KMS-11 (cell line): ENCODE results near the gene KIAA0753.

ENCODE experiments used
- H2AFZ ChIP-seq: fragments of 200-600 bp; sonication (generic); 2 replicates; pipeline ENCODE4 v1.6.1; 2016; ENCODE audit warnings: antibody characterized with exemption, mixed run types, low read depth
- H3K27ac ChIP-seq: fragments of 200-600 bp; sonication (generic); 2 replicates; pipeline ENCODE4 v1.6.1; 2016; ENCODE audit warnings: mild to moderate bottlenecking, mixed run types
- H3K27me3 ChIP-seq: fragments of 200-600 bp; sonication (generic); 2 replicates; pipeline ENCODE4 v1.6.1; 2017; ENCODE audit warnings: mild to moderate bottlenecking, low read depth, mixed run types, moderate library complexity; ENCODE audit not compliant: insufficient read depth
- H3K36me3 ChIP-seq: fragments of 200-600 bp; sonication (generic); 2 replicates; pipeline ENCODE4 v1.6.1; 2017; ENCODE audit warnings: mild to moderate bottlenecking, mixed run types; ENCODE audit not compliant: insufficient read depth
- H3K4me1 ChIP-seq: fragments of 200-600 bp; sonication (generic); 2 replicates; pipeline ENCODE4 v1.6.1; 2016; ENCODE audit warnings: mild to moderate bottlenecking, low read depth, mixed run types; ENCODE audit not compliant: poor library complexity, severe bottlenecking
- H3K4me2 ChIP-seq: fragments of 200-600 bp; sonication (generic); 2 replicates; pipeline ENCODE4 v1.7.0; 2016; ENCODE audit warnings: mild to moderate bottlenecking, mixed run types
- H3K4me3 ChIP-seq: fragments of 200-600 bp; sonication (generic); IDR thresholded peaks from 2 replicates; pipeline ENCODE4 v1.6.1; 2017; ENCODE audit warnings: low read depth, low read length, mixed read lengths; ENCODE audit not compliant: insufficient read depth
- H3K79me2 ChIP-seq: fragments of 200-600 bp; sonication (generic); 2 replicates; pipeline ENCODE4 v1.6.1; 2016; ENCODE audit warnings: low read depth, mixed run types; ENCODE audit not compliant: insufficient read depth
- H3K9ac ChIP-seq: fragments of 200-600 bp; sonication (generic); 2 replicates; pipeline ENCODE4 v1.6.1; 2016; ENCODE audit warnings: mild to moderate bottlenecking, mixed run types
- H4K20me1 ChIP-seq: fragments of 200-600 bp; sonication (generic); 2 replicates; pipeline ENCODE4 v1.6.1; 2016; ENCODE audit warnings: mild to moderate bottlenecking, mixed run types; ENCODE audit not compliant: insufficient read depth
- TF ChIP-seq, protein P1 (sequence below): fragments of 200-600 bp; sonication (generic); conservative IDR thresholded peaks from 2 replicates; pipeline ENCODE4 v1.6.1; 2017; ENCODE audit warnings: low read depth, mild to moderate bottlenecking, antibody characterized with exemption, low read length, moderate library complexity, mixed read lengths

Gene KIAA0753

DNA sequence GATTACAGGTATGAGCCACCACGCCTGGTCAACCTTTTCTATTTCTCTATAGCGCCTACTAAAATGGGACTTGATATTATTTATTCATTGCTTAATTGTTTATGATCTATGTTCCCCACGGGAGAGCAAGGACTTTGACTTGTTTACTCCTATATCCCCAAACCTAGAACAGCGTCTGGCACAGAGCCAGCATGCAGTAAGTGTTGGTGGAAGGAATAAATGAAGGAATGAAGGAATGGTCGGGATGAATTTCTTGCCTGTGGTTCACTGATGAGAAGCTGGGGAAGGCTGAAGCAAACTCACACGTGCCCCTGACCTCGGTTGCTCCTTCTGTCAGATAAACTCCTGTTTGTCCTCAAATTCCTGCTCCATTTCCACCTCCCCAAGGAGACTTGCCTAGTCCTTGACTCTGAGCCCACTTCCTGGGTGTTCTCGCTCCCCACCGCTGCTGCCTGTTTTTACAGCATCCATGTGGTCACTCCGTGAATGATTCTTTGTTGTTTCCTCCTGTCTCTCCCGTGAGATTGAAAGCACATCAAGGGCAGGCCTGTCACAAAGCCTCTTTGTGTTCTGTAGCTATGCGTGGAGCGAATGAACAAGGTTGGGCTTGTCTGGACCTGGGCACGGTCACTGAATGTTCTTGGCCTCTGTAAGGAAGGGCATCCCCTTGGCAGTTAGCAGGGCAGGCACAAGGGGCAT is 28.4 kb upstream of the KIAA0753 start:
- H3K9ac ChIP-seq, result no peak overlapping the region
- H3K27me3 ChIP-seq, result no peaks in the 10 kb centered on the region
- H3K4me1 ChIP-seq, result no peaks in the 10 kb centered on the region
- no peak overlapping the region for H3K27ac ChIP-seq
- H3K4me3 ChIP-seq, result no peak overlapping the region
- H3K36me3 ChIP-seq, result no peaks in the 10 kb centered on the region
- no peaks in the 10 kb centered on the region for H3K79me2 ChIP-seq
- no peak overlapping the region for H2AFZ ChIP-seq
- no peaks in the 10 kb centered on the region for H4K20me1 ChIP-seq
- TF ChIP-seq, protein P1, sequence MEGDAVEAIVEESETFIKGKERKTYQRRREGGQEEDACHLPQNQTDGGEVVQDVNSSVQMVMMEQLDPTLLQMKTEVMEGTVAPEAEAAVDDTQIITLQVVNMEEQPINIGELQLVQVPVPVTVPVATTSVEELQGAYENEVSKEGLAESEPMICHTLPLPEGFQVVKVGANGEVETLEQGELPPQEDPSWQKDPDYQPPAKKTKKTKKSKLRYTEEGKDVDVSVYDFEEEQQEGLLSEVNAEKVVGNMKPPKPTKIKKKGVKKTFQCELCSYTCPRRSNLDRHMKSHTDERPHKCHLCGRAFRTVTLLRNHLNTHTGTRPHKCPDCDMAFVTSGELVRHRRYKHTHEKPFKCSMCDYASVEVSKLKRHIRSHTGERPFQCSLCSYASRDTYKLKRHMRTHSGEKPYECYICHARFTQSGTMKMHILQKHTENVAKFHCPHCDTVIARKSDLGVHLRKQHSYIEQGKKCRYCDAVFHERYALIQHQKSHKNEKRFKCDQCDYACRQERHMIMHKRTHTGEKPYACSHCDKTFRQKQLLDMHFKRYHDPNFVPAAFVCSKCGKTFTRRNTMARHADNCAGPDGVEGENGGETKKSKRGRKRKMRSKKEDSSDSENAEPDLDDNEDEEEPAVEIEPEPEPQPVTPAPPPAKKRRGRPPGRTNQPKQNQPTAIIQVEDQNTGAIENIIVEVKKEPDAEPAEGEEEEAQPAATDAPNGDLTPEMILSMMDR, result no peak
- H3K4me2 ChIP-seq, result no peak overlapping the region

GRCh38 chr17:6668219-6668618 is 27.7 kb upstream of the KIAA0753 start:
- Histone ChIP-seq H3K27ac (no peak overlapping the region), H4K20me1 (no peaks in the 10 kb centered on the region), H2AFZ (no peak overlapping the region), H3K27me3 (no peaks in the 10 kb centered on the region), H3K36me3 (no peaks in the 10 kb centered on the region), H3K9ac (no peak overlapping the region), H3K4me1 (no peaks in the 10 kb centered on the region), H3K4me2 (no peak overlapping the region), H3K79me2 (no peaks in the 10 kb centered on the region), H3K4me3 (no peak overlapping the region)
- TF ChIP-seq, protein P1, result no peak

DNA sequence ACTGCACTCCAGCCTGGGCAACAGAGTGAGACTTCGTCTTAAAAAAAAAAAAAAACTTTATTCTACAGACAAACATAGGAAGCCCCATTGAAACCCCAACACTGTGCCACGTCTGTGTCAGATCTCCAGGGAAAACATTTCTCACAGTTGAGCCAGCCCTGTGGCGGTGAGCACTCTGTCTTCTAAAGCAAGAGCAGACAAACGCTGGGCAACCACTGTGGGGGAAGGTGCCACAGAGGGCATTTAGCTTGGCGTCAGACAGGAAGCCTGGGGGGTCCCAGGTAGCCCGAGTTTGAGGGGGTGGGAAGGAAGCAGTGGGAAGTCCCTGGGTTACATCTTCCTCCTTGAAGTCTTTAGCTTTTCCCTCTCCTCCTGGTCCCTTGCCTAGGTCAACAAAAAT is 27.0 kb upstream of the KIAA0753 start:
- H3K79me2 ChIP-seq, result no peaks in the 10 kb centered on the region
- H3K4me2 ChIP-seq, result no peak overlapping the region
- H2AFZ ChIP-seq, result no peak overlapping the region
- H3K4me3 ChIP-seq, result no peak overlapping the region
- no peaks in the 10 kb centered on the region for H3K36me3 ChIP-seq
- H3K9ac ChIP-seq, result no peak overlapping the region
- TF ChIP-seq, protein P1, result no peak
- no peak overlapping the region for H3K27ac ChIP-seq
- no peaks in the 10 kb centered on the region for H4K20me1 ChIP-seq
- no peaks in the 10 kb centered on the region for H3K27me3 ChIP-seq
- no peaks in the 10 kb centered on the region for H3K4me1 ChIP-seq

- TF ChIP-seq, protein P1, result no peak
- Histone ChIP-seq H3K9ac (no peak overlapping the region), H3K27ac (no peak overlapping the region), H3K4me2 (no peak overlapping the region), H3K4me1 (no peaks in the 10 kb centered on the region), H2AFZ (no peak overlapping the region), H3K79me2 (no peaks in the 10 kb centered on the region), H3K36me3 (no peaks in the 10 kb centered on the region), H4K20me1 (no peaks in the 10 kb centered on the region), H3K27me3 (no peaks in the 10 kb centered on the region), H3K4me3 (no peak overlapping the region)
Observed at GRCh38 chr17:6666557-6666956, 26.0 kb upstream of the KIAA0753 start.
